ENCODE results near the gene TUBA1C.
"Not testable (repeated sequence)": the region's sequence is repeated elsewhere in the genome, so short reads cannot be mapped to it uniquely, and the experiment has no call there.

The TUBA1C gene

DNA sequence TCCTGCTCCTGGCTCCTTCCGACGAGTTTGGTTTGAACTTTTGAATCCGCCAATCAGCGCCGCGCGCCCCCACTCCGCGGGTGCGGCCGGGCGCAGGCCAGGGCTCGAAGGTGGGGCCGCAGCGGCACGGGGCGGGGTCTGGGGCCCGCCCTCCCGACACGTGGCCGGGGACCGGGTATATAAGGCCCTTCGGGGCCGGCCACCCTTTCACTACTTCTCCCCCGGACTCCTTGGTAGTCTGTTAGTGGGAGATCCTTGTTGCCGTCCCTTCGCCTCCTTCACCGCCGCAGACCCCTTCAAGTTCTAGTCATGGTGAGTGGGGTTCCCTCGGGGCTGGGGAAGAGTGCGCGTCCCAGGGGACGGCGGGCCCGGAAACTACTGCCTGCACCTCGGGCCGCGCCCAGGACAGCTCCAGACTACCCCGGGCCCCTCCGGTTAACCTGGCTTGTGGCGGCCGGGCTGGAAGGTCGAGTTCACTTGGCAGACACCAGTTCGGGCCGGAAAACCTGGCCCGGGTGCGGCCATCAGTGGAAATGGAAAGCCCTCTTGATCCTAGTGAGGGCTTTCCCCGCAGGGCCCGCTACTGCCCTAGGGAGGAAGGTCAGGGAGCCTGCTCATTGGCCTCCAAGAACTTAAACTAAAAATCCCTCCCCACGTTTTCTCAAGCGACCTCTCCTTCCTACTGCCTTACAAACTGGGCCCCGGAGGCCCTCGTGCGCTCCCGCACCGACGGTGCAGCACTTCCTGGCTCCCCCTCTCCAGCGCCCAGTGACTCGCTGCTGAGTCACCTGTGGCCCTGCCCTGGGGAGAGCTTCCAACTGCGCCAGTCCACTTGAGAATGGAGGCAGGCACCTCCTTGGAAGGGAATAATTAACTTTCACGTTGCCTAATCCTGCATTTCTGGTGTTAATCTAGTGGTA lies at the start of gene TUBA1C:
Gene TUBA1C (plus strand): TSS at position 210 of the 920 bp plus-strand sequence. CDS start 100 bp downstream, at position 310.
- peak; percentile 63 to 77 (median 66) for DNase-seq

DNA sequence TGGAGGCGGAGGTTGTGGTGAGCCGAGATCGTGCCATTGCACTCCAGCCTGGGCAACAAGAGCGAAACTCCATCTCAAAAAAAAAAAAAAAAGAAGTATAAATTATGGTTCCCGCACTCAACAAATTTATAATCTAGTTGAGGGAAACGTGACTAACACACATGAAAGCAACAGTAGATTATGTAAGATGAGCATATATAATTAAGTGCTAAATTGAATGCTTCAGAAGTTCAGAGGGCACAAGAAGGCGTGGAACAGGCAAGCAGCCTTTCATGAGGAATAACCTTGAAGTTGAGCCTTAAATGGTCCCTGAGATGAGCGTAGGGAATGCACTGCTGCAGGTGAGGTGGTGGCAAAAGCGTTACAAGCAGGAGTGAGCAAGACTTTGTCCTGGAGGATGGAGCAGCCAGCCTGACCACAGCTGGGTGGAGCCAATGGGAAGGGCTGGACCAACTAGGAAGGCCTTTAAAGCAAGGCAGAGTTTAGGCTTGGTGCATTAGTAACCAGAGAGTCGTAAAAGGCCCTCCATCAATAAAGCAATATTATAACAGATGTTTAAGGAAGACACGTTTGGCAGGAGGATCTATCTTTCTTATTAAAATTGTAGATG lies 45.4 kb upstream of the TUBA1C start:
- DNase-seq: no peak

DNA sequence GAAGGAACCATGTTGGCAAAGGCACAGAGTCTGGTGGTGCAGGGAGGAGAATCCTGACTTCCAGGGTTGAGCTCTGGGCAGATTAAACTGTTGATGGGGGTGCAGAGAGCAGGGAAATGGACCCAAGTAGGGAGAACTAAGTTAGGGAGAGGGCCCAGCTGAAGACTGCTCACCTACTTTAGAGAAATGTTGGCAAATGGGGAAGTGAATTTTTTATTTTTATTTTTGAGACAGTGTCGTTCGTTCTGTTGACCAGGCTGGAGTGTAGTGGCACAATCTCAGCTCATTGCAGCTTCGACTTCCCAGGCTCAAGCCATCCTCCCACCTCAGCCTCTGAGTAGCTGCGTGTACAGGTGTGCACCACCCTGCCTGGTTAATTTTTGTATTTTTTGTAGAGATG lies 43.9 kb upstream of the TUBA1C start:
- DNase-seq: no peak

DNA sequence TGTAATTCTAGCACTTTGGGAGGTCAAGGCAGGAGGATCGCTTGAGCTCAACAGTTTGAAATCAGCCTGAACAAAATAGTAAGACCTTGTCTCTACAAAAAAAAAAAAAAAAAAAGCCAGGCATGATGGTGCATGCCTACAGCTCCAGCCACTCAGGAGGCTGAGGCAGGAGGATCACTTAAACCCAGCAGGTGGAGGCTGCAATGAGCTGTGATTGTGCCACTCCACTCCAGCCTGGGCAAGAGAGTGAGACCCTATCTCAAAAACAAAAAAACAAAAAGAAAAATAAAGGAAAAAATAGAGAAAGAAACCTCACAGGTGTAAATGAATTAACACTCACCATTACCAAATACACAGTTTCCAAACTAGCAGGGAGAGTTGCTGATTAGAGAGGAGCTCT lies 41.8 kb upstream of the TUBA1C start:
- no peak for DNase-seq

GRCh38 chr12:49223590-49224369 lies 41.1 kb upstream of the TUBA1C start:
- no peak for DNase-seq

DNA sequence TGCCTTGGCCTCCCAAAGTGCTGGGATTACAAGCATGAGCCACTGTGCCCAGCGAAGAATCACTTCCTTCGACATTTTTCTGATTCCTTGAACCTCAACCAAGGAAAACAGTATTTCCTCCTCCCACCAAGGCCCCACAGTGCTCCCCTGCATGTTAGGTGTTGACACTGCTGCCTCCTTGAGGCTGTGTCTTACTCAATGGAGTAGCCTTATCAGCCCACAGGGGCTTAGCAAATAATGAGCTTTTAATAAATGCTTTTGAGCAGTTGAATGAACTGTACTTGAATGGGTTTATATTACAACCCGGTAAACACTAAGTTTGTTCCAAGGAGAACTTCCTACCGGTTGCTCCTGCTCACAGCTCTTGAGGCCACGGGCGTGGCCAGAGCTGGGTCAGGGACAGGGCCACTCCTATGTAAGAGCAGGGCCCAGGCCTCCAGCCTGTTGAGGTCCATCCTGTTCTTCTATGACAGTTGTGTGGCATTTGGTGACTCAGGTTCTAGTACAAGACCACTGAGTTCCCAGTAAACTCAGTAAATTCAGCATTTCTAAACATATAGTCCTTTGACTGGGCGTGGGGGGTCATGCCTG lies 39.2 kb upstream of the TUBA1C start:
- no peak for DNase-seq

GRCh38 chr12:49227713-49228112 lies 37.2 kb upstream of the TUBA1C start:
- no peak for DNase-seq

GRCh38 chr12:49228653-49229052 lies 36.2 kb upstream of the TUBA1C start:
- no peak for DNase-seq

DNA sequence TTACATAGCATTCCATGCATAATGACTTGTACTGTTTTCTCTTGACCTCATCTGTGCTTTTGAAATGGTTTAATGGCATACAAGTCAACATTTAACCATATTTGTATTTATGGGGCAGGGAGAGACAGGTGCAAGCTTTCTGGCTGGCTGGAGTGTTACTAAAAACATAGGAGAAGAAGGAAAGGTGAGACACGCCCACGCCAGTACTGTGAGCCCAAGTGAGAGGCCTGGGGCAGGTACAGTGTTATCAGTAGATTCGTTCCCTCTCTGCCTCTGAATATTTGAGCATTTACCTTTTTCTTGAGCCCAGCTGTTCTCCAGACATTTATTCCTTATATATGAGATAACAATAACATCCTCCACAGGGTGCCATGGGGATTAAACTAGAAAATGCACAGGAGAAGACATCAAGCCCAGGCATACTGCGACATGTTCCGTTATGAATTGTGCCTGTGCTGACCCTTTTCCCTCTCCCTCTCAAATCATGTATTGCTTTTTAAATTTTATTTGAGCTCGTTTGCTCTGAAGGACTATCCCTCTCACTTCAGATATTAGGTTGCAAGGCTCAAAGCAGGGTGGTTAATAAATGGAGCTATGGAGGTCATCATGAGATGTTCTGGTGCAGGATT lies 34.6 kb upstream of the TUBA1C start:
- DNase-seq: no peak

- DNase-seq: no peak
Observed at GRCh38 chr12:49230805-49231194, 34.1 kb upstream of the TUBA1C start.

DNA sequence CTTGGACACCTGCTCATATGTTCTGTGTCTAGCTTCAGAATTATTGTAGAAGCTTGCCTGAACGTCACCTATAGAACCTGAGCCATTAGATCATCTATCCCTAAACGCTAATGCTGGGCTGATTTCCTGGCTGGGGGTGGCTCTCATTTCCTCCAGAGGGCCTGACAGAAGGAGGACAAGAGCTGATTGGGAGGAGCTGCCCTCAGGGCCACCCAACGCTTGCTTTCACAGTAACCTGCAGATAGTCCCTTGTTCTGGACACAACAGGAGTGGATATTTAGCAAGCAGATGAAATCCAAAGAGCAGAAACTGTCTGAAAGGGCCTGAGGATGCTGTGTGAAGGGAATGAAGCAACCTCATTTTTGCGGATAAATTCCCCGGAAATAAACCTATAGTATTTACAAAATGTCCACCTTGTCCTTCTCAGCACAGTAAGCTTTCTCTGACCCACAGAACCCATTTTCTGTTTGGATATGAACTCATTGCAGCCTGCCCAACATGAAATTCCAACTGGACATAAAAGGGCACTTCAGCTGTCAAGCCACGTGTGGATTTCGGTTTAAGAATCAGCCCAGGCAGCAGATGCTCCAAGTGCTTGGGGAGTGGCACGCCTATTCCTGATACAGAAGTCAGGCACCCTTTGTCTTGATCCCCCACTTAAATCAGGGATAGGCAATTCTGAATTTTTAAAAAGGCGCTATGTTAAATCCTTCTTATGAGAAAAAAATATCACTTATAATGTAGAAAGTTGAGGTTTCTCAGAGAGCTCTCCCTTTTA lies 32.8 kb upstream of the TUBA1C start:
- DNase-seq: no peak

GRCh38 chr12:49232940-49233841 lies 31.7 kb upstream of the TUBA1C start:
- DNase-seq: no peak

DNA sequence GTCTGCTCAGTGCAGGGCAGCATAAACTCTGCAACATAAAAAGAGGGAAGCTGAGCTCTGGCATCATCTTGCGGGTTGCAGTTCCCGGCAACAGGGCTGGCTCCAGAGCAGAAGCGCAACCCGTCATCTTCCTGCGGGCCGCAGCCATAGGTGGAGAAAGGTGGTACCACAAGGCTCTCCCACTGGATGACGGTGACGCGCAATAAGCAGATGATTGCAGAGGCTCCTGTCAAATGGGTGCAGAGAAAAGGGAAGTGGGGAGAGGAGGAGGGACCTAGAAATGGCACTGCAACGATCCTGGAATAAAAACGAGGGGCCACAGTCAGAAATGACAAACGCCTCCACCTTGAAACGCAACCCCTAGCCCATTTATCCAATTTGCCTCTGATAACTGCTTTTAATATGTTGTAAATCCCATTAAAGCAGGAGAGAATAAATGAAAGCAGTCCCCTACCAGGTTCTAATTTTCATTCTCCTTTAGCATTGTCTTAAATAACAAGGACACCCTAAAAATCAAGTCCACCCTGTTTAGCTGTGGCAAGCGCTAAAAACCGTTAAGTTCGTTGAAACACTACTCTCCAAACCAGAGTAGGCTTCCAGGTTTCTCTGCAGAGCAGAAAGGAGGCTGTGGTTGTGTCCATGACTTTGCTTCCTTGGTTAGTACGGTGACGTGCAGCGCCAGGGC lies 30.9 kb upstream of the TUBA1C start:
- no peak for DNase-seq

GRCh38 chr12:49236423-49236822 lies 28.5 kb upstream of the TUBA1C start:
- DNase-seq: no peak

DNA sequence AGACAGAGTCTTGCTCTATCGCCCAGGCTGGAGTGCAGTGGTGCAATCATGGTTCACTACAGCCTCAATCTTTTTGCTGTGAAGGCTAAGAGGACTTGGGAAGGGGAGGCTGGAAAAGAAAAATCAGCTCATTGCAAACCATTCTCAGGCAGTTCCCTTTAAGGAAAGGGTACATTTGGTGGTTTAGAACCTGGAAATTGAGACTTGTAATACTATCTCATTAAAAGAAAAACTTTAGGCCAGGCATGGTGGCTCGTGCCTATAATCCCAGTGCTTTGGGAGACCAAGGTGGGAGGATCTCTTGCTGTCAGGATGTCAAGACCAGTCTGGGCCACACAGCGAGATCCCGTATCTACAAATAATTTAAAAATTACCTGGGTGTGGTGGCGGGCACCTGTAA lies 21.3 kb upstream of the TUBA1C start:
- no peak for DNase-seq

DNA sequence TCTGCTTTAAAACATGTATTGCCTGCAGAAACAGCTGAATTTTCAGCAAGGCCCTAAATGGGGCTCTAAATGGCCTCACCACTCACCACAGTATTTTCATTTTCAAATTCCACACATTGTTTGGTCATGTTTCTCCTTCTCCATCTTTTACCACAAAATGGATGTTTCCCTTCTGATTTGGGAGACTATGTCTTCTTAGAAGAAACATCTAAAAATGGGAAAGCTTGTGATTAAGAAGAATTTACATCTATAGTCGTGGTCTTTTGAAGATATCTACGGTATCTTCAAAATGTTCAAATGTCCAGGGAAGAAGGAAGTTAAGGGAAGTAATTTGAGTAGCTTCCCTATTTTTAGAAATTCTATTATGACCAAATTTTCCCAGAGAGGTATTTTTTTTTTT lies 20.7 kb upstream of the TUBA1C start:
- DNase-seq: no peak

DNA sequence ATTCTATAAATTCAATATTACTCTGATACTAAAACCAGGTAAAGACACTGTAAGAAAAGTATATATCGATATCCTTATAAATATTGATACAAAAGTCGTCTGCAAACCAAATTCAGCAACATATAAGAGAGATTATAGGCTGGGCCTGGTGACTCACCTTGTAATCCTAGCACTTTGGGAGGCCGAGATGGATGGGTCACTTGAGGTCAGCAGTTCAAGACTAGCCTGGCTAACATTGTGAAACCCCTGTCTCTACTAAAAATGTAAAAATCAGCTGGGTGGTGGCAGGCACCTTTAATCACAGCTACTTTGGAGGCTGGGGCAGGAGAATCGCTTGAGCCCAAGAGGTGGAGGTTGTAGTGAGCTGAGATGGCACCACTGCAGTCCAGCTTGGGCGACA lies 13.5 kb upstream of the TUBA1C start:
- DNase-seq: no peak

GRCh38 chr12:49253033-49253623 lies 11.8 kb upstream of the TUBA1C start:
- no peak for DNase-seq

DNA sequence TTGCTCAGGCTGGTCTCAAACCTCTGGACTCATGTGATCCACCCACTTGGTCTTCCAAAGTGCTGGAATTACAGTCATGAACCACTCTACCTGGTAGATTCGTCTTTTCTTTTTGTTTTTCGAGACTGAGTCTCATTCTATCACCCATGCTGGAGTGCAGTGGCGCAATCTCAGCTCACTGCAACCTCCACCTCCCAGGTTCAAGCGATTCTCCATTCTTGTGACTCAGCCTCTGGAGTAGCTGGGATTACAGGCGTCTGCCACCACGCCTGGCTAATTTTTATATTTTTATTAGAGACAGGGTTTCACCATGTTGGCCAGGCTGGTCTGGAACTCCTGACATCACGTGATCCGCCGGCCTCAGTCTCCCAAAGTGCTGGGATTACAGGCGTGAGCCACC lies 9.4 kb upstream of the TUBA1C start:
- not testable (repeated sequence) for DNase-seq

Measured in activated naive CD4-positive, alpha-beta T cell (primary cell).